HL-60/S4 treated with phorbol 12-myristate 13-acetate at 8.2 ng/mL for 4 days and 3 days (cell line): Measurements from ENCODE around the gene OSBP.
"Not testable (repeated sequence)": the region's sequence is repeated elsewhere in the genome, so short reads cannot be mapped to it uniquely, and the experiment has no call there.

ENCODE experiments used
- in situ Hi-C: fragments of 300-500 bp; cut with MboI; formaldehyde crosslinking; loops from 2 replicates; pipeline ENCODE4 v1.15.0; 2022; ENCODE audit warnings: low sequenced_read_pairs

Gene OSBP

GRCh38 chr11:59556115-59556916 is 59.3 kb downstream of the OSBP start:
- in situ Hi-C loops, result loop anchor here (25.0 kb wide), 1 partner anchor 106 kb away; the partner anchor contains the start of gene PATL1

GRCh38 chr11:59555601-59556114 is 59.9 kb downstream of the OSBP start:
- in situ Hi-C loops, result loop anchor here (25.0 kb wide), 1 partner anchor 107 kb away; the partner anchor contains the start of gene PATL1

- in situ Hi-C loops, result loop anchor here (25.0 kb wide), 1 partner anchor 109 kb away; the partner anchor contains the start of gene PATL1
These were observed 62.3 kb downstream of the OSBP start for GRCh38 chr11:59553323-59553722.

GRCh38 chr11:59552844-59553243 is 62.7 kb downstream of the OSBP start:
- in situ Hi-C loops, result loop anchor here (25.0 kb wide), 1 partner anchor 109 kb away; the partner anchor contains the start of gene PATL1

- in situ Hi-C loops, result loop anchor here (25.0 kb wide), 1 partner anchor 110 kb away; the partner anchor contains the start of gene PATL1
These were observed 63.7 kb downstream of the OSBP start for GRCh38 chr11:59551659-59552521.

- in situ Hi-C loops, result loop anchor here (25.0 kb wide), 1 partner anchor 111 kb away; the partner anchor contains the start of gene PATL1
These were observed 64.5 kb downstream of the OSBP start for GRCh38 chr11:59550842-59551658.

GRCh38 chr11:59550368-59550841 is 65.2 kb downstream of the OSBP start:
- in situ Hi-C loops, result loop anchor here (25.0 kb wide), 1 partner anchor 112 kb away; the partner anchor contains the start of gene PATL1

GRCh38 chr11:59548309-59548656 is 67.3 kb downstream of the OSBP start:
- in situ Hi-C loops, result no loop called here

GRCh38 chr11:59547605-59548308 is 67.8 kb downstream of the OSBP start:
- in situ Hi-C loops, result not testable (repeated sequence)

- in situ Hi-C loops, result no loop called here
These were observed 70.2 kb downstream of the OSBP start for GRCh38 chr11:59545179-59546020.

- in situ Hi-C loops, result no loop called here
These were observed 70.8 kb downstream of the OSBP start for GRCh38 chr11:59544869-59545178.

GRCh38 chr11:59543713-59544112 is 71.9 kb downstream of the OSBP start:
- in situ Hi-C loops, result not testable (repeated sequence)

- in situ Hi-C loops, result no loop called here
These were observed 73.3 kb downstream of the OSBP start for GRCh38 chr11:59542142-59542810.

- in situ Hi-C loops, result no loop called here
These were observed 80.9 kb downstream of the OSBP start for GRCh38 chr11:59534676-59535075.

GRCh38 chr11:59532620-59533019 is 83.0 kb downstream of the OSBP start:
- in situ Hi-C loops, result no loop called here

- in situ Hi-C loops, result no loop called here
These were observed 86.9 kb downstream of the OSBP start for GRCh38 chr11:59528711-59529110.
